Vagina (tissue), 2 donors: ENCODE measurements around the gene CD63. TPM values are rescaled to one million over a fixed set of nuclear protein-coding genes. Genes with fewer than 3 reads are reported as not detected.
A peak's percentile ranks its signal among the peaks of the same experiment; 100 is the strongest.

Source experiments
- DNase-seq, 2 donors: peaks; one replicate each; pipeline ENCODE4 v3.0.0-alpha.2; 2017; ENCODE audit errors: extremely low spot score in 2 of 2
- H3K27ac ChIP-seq: fragments of 200-600 bp; sonication (generic); one replicate; pipeline ENCODE4 v1.5.1; 2019
- H3K27me3 ChIP-seq: fragments of 200-600 bp; sonication (generic); one replicate; pipeline ENCODE4 v1.5.1; 2019
- H3K36me3 ChIP-seq, 2 donors: fragments of 200-600 bp; sonication (generic); one replicate each; pipeline ENCODE4 v1.5.1; 2017 to 2019
- H3K4me1 ChIP-seq: fragments of 200-600 bp; sonication (generic); one replicate; pipeline ENCODE4 v1.5.1; 2019
- H3K4me3 ChIP-seq, 2 donors: fragments of 200-600 bp; sonication (generic); 1 replicate in 1 of 2; 2 replicates in 1 of 2; pipeline ENCODE4 v1.5.1; 2016 to 2019
- H3K9me3 ChIP-seq: fragments of 200-600 bp; sonication (generic); one replicate; pipeline ENCODE4 v1.5.1; 2019
- POLR2A ChIP-seq, 2 donors: fragments of 450-650 bp; IDR thresholded peaks; one replicate each; pipeline ENCODE4 v1.6.1; 2017; ENCODE audit warnings: antibody characterized with exemption in 2 of 2, mild to moderate bottlenecking in 2 of 2, moderate library complexity in 2 of 2
- POLR2AphosphoS5 ChIP-seq, 2 donors: sonication (generic); formaldehyde crosslinking; IDR thresholded peaks; one replicate each; pipeline ENCODE4 v1.9.0; 2017; ENCODE audit warnings: antibody characterized with exemption in 2 of 2, mild to moderate bottlenecking in 2 of 2, low read depth in 1 of 2; ENCODE audit not compliant: insufficient read depth in 1 of 2
- intact Hi-C: fragments of 100-400 bp; cut with DNase I; formaldehyde crosslinking; loops from one replicate; pipeline ENCODE4 v1.15.1; 2023
- total RNA-seq: library from RNA; depleted of rRNA; stranded (reverse); fragments of >200 nt; gene quantifications from one replicate; pipeline ENCODE4 v1.2.3, GENCODE V29; 2016
- TF ChIP-seq, protein P1 (sequence below), 3 experiments: fragments of 450-650 bp in 2 of 3; fragments of 200-600 bp in 1 of 3; sonication (generic) in 1 of 3; IDR thresholded peaks; one replicate each; pipeline ENCODE4 v1.5.1; 2017 to 2019; ENCODE audit warnings: antibody characterized with exemption in 3 of 3, mild to moderate bottlenecking in 2 of 3, moderate library complexity in 2 of 3

Gene CD63
- total RNA-seq, 1 donor from 2014 or later, result 568 TPM

DNA sequence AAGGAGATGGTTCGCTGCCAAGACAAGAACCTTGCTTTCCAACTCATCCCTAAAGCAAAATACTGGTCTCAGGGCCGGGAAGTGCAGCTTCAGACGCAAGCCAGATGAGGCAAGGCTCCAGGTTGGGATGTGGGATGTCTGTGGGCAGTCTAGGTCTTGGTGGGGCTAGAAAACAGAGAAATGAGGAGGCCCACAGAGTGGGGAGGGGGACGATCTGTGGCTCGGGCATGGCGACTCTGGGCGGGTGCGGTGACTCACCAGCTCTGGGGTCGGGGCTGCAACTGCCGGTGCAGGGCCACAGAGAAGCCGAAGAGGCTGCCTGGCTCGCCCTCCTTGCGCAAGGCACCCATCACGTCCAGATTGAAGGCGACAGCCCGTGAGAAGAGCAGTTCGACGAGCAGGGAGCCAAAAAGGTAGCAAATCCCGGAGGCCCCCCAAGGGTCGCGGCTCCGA, 21.6 kb downstream of the CD63 start:
- intact Hi-C loops, result no loop called here
- TF ChIP-seq POLR2A (IDR thresholded peaks at IDR 0.05), result no peak
- TF ChIP-seq POLR2AphosphoS5 (IDR thresholded peaks at IDR 0.05; ENCODE audit: insufficient read depth in 1 of 2, low read depth in 1 of 2), result no peak
- TF ChIP-seq, protein P1, sequence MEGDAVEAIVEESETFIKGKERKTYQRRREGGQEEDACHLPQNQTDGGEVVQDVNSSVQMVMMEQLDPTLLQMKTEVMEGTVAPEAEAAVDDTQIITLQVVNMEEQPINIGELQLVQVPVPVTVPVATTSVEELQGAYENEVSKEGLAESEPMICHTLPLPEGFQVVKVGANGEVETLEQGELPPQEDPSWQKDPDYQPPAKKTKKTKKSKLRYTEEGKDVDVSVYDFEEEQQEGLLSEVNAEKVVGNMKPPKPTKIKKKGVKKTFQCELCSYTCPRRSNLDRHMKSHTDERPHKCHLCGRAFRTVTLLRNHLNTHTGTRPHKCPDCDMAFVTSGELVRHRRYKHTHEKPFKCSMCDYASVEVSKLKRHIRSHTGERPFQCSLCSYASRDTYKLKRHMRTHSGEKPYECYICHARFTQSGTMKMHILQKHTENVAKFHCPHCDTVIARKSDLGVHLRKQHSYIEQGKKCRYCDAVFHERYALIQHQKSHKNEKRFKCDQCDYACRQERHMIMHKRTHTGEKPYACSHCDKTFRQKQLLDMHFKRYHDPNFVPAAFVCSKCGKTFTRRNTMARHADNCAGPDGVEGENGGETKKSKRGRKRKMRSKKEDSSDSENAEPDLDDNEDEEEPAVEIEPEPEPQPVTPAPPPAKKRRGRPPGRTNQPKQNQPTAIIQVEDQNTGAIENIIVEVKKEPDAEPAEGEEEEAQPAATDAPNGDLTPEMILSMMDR (IDR thresholded peaks at IDR 0.05), result no peak
- H3K9me3 ChIP-seq, result no peaks in the 10 kb centered on the region
- peak overlapping the region; percentile 53 to 66 for H3K4me3 ChIP-seq
- no peak for DNase-seq
- H3K27ac ChIP-seq, result peak overlapping the region; percentile 69
- H3K27me3 ChIP-seq, result no peaks in the 10 kb centered on the region
- H3K4me1 ChIP-seq, result peaks cover 18% of the 10 kb centered on the region
- H3K36me3 ChIP-seq, result no peaks in the 10 kb centered on the region

- peaks cover 18% of the 10 kb centered on the region for H3K4me1 ChIP-seq
- no peaks in the 10 kb centered on the region for H3K27me3 ChIP-seq
- TF ChIP-seq, protein P1 (IDR thresholded peaks at IDR 0.05), result no peak
- TF ChIP-seq POLR2AphosphoS5 (IDR thresholded peaks at IDR 0.05; ENCODE audit: insufficient read depth in 1 of 2, low read depth in 1 of 2), result no peak
- TF ChIP-seq POLR2A (IDR thresholded peaks at IDR 0.05), result no peak
- H3K4me3 ChIP-seq, result peak overlapping the region; percentile 53 to 66
- no peak for DNase-seq
- no peaks in the 10 kb centered on the region for H3K36me3 ChIP-seq
- intact Hi-C loops, result no loop called here
- H3K9me3 ChIP-seq, result no peaks in the 10 kb centered on the region
- H3K27ac ChIP-seq, result peak overlapping the region; percentile 69
Measured at GRCh38 chr12:55706568-55707218, 22.1 kb downstream of the CD63 start.

GRCh38 chr12:55705782-55706402, 22.9 kb downstream of the CD63 start:
- Histone ChIP-seq H3K27me3 (no peaks in the 10 kb centered on the region), H3K4me1 (peaks cover 18% of the 10 kb centered on the region), H3K36me3 (no peaks in the 10 kb centered on the region), H3K27ac (peak overlapping the region; percentile 14), H3K4me3 (peak overlapping the region; percentile 1 to 53), H3K9me3 (no peaks in the 10 kb centered on the region)
- intact Hi-C loops, result no loop called here
- TF ChIP-seq POLR2AphosphoS5 (IDR thresholded peaks at IDR 0.05; ENCODE audit: insufficient read depth in 1 of 2, low read depth in 1 of 2) (no peak), POLR2A (IDR thresholded peaks at IDR 0.05) (no peak)
- TF ChIP-seq, protein P1 (IDR thresholded peaks at IDR 0.05), result no peak
- DNase-seq, result no peak

DNA sequence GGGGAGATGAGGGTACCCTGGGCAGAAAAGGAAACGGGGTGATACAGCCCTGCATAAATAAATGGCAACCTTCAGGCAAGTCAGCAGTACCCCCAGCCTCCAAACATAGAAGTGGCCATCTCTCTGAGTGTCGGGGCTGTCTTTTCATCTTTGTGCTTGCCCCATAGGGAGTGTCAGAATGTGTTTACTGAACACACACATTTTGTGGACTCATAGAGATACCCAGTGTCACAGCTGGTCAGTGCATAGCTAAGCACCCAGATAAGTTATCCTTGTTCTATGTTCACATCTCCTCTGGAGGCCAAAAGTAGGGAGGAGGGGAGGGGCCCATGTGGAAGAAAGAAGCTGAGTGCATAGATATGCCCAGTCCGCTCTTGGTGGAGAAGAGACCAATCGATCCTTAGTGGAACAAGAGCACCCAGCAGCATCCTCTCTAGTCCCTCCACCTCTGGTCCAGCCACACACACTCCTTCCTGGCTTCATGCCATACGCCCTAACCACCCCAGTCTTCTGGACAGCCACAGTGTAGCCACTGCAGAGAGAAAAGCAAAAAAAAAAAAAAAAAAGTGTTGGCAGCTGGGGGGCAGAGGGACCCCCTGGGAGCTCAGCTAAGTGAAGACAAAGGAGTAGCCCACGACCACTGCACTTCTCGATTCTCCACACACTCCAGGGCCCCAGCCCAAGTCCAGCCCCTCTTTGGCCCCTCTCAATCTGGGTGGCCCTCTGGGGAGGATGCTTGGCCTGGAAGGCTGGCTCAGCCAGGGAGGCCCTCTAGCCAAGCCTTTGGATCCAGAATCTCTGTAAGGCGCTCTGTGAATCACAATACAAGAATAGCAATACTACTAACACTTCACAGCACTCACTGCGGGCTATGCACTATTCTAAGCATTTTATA, 23.7 kb downstream of the CD63 start:
- intact Hi-C loops, result no loop called here
- Histone ChIP-seq H3K27ac (no peak overlapping the region), H3K4me3 (peak overlapping the region; percentile 1 to 53), H3K4me1 (peaks cover 21% of the 10 kb centered on the region), H3K36me3 (no peaks in the 10 kb centered on the region), H3K27me3 (no peaks in the 10 kb centered on the region), H3K9me3 (no peaks in the 10 kb centered on the region)
- no peak for TF ChIP-seq POLR2A (IDR thresholded peaks at IDR 0.05)
- no peak for DNase-seq

DNA sequence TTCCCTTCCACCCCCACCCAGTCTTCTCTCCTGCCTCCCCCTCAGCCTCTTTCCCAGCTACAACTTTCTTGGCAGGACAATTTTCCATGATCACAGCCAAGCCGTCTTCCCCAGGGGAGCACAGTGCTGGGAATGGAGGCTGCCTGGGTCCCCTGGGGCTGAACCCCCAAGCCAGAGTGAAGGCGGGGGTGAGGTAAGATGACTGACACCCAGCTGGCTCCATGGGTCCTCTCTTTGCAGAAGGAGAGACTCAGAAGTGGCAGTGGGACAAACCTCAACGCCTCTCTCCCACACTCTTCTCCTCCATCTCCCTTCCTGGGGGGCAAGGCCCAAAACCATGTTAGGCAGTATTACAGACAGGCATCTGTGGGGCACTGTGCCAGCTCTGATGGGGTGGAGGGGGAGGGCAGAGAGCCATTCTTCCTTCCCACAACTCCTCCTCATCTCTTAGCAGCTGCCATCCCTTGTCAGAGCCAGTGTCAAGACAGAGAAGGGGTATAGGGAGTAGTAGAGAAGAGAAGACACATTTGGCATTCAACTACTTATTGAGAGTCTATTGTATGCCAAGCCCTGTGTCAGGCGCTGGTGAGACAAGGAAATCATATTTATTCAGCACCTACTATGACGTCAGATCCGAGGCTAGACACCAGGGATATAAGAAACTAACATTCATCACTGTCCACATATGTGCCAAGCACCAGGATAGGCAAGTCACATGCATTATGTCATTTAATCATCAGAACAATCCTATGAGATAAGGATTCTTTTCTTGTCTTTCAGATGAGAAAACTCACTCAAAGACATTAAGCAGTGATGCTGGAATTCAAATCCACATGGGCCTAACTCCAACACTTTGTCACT, 24.7 kb downstream of the CD63 start:
- no peak for DNase-seq
- Histone ChIP-seq H3K27me3 (no peaks in the 10 kb centered on the region), H3K4me3 (peak overlapping the region in 1 of 2 donors; percentile 53), H3K27ac (peak overlapping the region; percentile 39), H3K4me1 (peaks cover 22% of the 10 kb centered on the region), H3K36me3 (no peaks in the 10 kb centered on the region), H3K9me3 (no peaks in the 10 kb centered on the region)
- TF ChIP-seq POLR2A (IDR thresholded peaks at IDR 0.05), result no peak
- peak in 1 of 2 donors; percentile 53 for TF ChIP-seq POLR2AphosphoS5 (IDR thresholded peaks at IDR 0.05; ENCODE audit: insufficient read depth in 1 of 2, low read depth in 1 of 2)
- TF ChIP-seq, protein P1 (IDR thresholded peaks at IDR 0.05), result no peak
- intact Hi-C loops, result no loop called here
